NCI-H460 (cell line): ENCODE results near the gene LYRM7. TPM values are rescaled to one million over a fixed set of nuclear protein-coding genes. Genes with fewer than 3 reads are reported as not detected.
"Not testable (repeated sequence)": the region's sequence is repeated elsewhere in the genome, so short reads cannot be mapped to it uniquely, and the experiment has no call there.

Experiments
- DNase-seq: peaks from one replicate; pipeline ENCODE4 v3.0.0-alpha.2; 2016; ENCODE audit warnings: low read depth; ENCODE audit errors: extremely low read depth
- polyA plus RNA-seq: library from polyadenylated mRNA; depleted of rRNA; stranded (reverse); fragments of >200 nt; gene quantifications from 2 replicates; pipeline ENCODE4 v1.2.3, GENCODE V29; 2014; cell fraction: nucleus; rRNA removed
- total RNA-seq: library from RNA; depleted of rRNA; stranded (reverse); fragments of >200 nt; shearing (Covaris generic); gene quantifications from 2 replicates; pipeline ENCODE4 v1.2.3, GENCODE V29; 2014; rRNA removed

Gene LYRM7
- 8.7 and 14.8 TPM in 2 replicates for total RNA-seq
- 13.2 and 210 TPM in 2 replicates for polyA plus RNA-seq

DNA sequence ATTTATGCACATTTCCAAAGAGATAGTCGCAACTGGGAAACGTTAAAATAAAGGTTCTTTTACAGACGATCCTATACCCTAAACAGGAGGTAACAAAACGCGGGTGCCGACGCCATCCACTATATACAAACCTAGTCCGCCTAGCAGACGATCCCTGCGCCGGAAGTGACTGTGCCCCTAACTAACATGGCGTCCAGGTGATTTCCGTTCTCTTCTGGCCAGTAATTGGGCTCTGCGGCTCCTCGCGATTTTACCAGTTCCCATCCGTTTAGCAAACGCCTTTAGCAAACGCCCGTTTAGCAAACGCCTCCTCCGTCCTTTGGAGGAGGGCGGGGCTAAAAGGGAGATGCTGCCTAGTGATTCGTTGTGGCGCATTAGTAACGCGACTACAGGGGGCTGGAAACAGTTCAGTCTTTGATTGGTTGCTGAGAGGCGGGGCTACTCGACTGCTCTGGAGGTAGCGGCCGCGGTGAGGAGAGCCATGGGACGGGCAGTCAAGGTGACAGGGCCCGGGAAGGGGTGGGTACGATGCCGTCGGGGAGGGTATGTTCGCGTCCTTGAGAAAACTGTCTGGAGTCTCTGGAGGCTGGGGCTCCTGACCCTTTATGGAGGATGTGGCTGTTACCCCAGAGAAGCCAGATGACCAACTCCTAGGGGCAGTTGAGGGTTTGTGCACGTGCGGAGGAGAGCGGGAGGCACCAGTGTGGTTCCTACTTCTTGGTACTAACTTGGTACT, at the start of gene LYRM7:
Gene LYRM7, plus strand, starts transcription at position 405 of the 736 bp plus-strand sequence. Its CDS starts 77 bp downstream, at position 482.
- peak; percentile 100 for DNase-seq

DNA sequence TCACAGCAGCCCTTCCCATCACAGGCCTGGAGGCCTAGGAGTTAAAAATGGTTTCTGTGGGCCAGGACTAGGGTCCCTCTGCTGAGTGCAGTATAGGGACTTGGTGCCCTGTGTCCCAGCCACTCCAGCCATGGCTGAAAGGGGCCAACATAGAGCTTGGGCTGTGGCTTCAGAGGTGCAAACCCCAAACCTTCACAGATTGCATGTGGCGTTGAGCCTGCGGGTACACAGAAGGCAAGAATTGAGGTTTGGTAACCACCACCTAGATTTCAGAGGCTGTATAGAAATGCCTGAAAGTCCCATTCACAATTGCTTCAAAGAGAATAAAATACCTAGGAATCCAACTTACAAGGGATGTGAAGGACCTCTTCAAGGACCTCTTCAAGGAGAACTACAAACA, 43.5 kb upstream of the LYRM7 start:
- DNase-seq: not testable (repeated sequence)

- DNase-seq: no peak
Measured at GRCh38 chr5:131129306-131129705, 41.4 kb upstream of the LYRM7 start.

DNA sequence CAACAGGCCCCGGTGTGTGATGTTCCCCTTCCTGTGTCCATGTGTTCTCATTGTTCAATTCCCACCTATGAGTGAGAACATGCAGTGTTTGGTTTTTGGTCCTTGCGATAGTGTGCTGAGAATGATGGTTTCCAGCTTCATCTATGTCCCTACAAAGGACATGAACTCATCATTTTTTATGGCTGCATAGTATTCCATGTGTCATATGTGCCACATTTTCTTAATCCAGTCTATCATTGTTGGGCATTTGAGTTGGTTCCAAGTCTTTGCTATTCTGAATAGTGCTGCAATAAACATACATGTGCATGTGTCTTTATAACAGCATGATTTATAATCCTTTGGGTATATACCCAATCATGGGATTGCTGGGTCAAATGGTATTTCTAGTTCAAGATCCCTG, 37.7 kb upstream of the LYRM7 start:
- DNase-seq: not testable (repeated sequence)

DNA sequence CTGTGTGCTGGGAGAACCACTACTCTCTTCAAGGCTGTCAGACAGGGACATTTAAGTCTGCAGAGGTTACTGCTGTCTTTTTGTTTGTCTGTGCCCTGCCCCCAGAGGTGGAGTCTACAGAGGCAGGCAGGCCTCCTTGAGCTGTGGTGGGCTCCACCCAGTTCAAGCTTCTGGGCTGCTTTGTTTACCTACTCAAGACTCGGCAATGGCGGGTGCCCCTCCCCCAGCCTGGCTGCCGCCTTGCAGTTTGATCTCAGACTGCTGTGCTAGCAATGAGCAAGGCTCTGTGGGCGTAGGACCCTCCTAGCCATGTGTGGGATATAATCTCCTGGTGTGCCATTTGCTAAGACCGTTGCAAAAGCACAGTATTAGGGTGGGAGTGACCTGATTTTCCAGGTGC, 32.3 kb upstream of the LYRM7 start:
- not testable (repeated sequence) for DNase-seq

- DNase-seq: no peak
Measured at GRCh38 chr5:131139321-131139720, 31.4 kb upstream of the LYRM7 start.

GRCh38 chr5:131142970-131143617, 27.6 kb upstream of the LYRM7 start:
- no peak for DNase-seq

DNA sequence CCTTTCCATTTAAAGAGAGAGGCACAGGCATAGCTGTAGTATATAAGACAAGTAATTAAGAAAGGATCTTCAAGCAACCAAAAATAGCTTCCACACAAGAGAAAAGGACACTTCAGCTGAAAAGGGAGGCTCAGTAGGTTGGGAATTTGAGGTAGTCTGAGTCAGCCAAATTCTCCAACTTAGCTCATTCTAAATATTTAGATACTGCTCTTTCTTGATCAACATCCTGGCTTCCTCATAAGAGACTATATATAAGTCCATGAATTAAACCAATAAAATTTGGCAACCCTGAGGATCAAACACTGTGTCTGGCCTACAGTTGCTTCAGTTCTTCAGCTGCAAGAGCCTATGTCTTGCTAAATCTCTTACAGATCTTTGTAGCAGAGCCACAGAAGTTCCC, 23.5 kb upstream of the LYRM7 start:
- no peak for DNase-seq

GRCh38 chr5:131148835-131149234, 21.9 kb upstream of the LYRM7 start:
- DNase-seq: no peak

DNA sequence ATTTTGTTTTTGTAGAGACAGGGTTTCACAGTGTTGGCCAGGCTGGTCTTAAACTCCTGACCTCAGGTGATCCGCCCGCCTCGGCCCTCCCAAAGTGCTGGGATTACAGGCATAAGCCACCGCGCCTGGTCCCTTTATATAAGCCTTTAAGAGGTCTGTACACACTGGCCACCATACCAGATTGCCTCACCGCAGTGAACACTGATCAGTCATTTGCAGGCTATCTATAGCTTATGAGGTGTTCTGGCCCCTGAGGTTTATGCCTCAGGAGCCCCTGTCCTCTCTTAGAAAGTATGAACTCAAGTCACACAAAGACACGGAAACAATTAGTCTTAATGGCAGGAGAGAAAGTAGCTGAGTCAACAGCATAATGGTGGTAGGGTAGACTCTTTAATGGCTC, 20.3 kb upstream of the LYRM7 start:
- DNase-seq: no peak

DNA sequence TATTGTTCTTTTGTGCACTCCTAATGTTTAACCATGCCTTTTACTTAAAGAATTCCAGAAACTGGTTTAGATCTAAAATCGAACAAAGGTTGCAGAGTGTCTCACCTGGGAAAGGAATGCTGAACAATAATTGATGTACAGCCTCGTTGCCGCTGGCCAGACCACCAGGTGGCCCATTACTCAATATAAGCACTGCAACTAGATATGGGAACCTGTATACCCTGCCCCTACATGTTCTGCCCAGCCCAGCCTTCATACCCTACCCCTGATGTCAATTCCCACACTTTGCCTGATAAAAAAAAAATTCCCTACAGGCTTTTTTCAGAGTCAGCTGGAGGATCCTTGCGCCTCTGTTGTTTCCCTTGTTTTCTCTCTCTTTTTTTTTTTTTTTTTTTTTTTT, 19.5 kb upstream of the LYRM7 start:
- no peak for DNase-seq

DNA sequence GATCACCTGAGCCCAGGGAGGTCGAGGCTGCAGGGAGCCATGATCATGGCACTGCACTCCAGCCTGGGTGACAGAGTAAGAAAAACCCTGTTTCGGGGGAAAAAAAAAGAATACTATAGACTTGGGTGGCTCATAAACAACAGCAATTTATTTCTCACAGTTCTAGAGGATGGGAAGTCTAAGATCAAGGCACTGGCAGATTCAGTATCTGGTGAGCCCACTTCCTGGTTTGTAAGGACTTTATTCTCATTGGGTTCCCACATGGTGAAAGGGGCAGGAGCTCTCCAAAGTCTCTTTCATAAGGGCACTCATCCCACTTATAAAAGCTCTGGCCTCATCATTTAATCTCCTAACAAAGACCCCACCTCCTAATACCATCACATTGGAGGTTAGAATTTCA, 14.4 kb upstream of the LYRM7 start:
- no peak for DNase-seq

DNA sequence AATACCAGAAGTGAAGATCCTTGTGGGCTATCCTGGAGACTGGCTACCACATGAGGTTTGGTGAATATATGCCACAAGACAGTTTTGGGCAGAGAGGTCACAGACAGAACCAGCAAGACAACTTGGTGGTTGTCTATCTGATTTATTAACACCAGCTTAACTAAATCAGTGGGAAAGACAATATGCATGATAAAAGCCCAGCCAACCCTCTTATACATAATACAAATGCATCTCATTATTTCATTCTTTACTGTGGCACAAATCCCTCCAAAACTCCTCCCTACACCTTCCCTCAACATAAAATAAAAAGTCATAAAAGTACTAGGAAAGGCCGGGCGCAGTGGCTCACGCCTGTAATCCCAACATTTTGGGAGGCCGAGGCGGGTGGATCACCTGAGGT, 13.8 kb upstream of the LYRM7 start:
- no peak for DNase-seq

- DNase-seq: no peak
Measured at GRCh38 chr5:131160134-131160533, 10.6 kb upstream of the LYRM7 start.

DNA sequence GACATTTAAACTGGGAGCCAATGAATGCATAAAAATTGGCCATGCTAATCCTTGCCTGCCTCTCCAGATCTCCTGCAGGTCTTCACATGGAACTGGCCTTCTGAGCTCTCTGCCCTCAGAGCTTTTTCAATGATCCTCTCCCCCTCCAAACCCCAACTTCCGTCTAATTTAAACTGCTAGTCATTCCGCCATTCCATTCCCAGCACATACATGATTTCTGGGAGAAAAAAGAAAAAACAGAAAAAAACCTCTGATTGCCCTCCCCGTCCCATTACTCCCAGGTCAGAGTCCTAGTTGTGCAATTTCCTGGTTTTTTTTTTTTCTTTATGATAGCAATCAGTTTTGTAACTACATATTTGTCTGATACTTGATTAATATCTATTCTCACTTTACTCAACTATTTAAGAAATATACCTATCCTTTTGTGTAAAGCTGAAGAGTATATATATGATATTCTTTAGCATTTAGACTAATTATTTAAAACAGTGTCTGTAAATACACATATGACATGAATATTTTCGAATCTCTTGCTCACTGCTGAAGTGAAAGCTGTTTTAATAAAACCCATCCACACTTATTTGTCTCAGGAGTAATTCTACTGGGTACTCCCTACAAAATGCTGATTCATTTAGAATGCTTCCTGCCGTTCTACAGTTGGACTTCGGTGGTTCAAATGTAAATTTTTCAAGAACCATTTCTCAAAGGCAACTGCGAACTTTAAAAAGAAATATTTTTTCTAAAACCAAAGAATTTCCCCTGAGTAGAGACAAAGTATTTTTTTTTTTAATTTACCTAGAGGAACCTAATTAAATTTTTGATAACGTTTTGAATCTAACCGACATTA, 7.2 kb upstream of the LYRM7 start:
- DNase-seq: peak; percentile 21

DNA sequence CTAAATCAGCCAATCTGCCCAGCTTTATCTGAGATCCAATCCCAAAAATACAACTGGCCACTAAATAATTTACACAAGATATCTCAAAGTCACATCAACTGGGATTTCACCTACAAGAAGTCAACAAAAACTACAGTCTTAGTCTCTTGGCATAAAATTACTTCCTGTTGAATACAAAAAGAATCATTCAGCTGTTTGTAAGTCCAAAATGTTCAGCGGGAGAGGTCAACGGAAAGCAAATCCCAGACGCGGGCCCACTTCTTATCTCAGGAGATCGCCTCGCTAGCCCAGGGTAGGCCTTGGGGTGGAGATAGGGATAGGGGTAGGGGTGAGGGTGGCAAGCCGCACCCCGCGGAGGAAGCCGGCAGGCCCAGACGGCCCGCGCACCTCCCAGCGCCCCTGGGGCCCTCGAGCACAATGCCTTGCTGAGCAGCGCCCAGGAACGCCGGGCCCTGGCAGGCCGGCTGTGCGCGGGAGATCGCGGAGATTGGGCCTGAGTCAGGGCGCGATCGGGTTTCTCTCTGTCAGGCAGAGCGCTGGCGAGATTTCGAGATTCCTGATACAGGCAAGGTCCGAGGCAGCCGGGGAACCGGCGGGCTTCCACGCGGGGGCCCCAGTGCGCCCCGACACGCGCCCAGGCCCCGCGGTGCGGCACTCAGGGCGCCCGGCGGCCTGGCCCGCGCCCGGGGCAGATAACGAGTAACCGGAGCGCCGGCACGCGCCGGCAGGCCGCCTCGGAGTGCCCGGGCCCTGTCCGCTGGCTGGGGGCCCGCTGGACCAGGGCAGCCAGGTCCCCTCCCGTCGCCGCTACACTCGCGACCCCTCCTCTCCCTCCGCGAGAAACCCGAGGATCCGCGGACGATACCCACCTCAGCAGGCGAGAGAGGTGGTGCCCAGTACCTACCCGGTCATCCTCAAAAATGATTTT, 6.3 kb upstream of the LYRM7 start:
- DNase-seq: peak; percentile 38

- peak; percentile 92 for DNase-seq
Measured at GRCh38 chr5:131165119-131165727, 5.5 kb upstream of the LYRM7 start, which contains the start of gene HINT1. Gene HINT1 (minus strand): TSS chr5:131165256. CDS start chr5:131165205, 51 bp downstream.

GRCh38 chr5:131167615-131168014, 3.1 kb upstream of the LYRM7 start:
- DNase-seq: no peak

DNA sequence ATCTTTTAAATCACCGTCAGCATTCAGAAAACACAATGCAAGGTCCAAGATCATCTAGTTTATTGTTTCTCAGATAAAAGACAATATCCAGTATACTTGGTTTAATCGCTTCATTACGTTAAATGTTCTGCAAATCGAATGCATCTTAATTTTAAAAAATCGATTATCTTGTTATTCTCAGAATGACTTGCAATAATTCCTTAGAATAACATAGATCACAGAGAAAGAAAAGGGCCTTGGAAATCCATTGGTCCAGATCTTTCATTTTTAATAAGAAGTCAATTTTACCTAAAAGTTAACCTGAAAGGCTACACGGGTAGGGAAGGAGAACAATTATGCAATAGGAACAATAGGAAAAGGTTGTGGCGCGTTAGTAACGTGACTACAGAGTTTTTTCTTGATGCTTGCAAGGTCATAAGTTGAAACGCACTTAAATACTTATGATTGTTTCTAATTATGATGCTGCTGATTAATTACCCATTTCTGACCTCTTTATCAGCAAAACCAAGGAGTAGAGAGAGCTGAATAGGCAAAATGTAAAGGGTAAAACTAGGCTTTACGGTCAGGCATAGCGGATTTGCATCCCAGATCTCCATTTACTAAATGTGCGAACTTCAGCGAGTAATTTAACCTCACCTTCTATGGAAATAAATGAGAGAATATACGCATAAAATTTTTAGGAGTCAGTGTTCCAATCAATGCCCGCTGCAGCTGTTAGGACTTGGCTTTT, 769 bp upstream of the LYRM7 start:
- no peak for DNase-seq
